DMS153 treated with DMSO at 0.1 percent for 48 hours (cell line): ENCODE measurements around the gene ADRB1.

Source experiments
- DNase-seq: peaks from one replicate; lab custom pipeline; 2025; ENCODE audit not compliant: unreplicated experiment; lab: John Stamatoyannopoulos, UW

ADRB1 gene

GRCh38 chr10:114052255-114052654, 8.6 kb downstream of the ADRB1 start:
- no peak for DNase-seq

- no peak for DNase-seq
Observed at GRCh38 chr10:114053946-114054345, 10.3 kb downstream of the ADRB1 start.

GRCh38 chr10:114057855-114058254, 14.2 kb downstream of the ADRB1 start:
- DNase-seq: no peak

- DNase-seq: no peak
Observed at GRCh38 chr10:114058297-114058696, 14.6 kb downstream of the ADRB1 start.

- DNase-seq: no peak
Observed at GRCh38 chr10:114059561-114059960, 15.9 kb downstream of the ADRB1 start.

GRCh38 chr10:114060456-114060855, 16.8 kb downstream of the ADRB1 start:
- DNase-seq: no peak

- no peak for DNase-seq
Observed at GRCh38 chr10:114061148-114061547, 17.5 kb downstream of the ADRB1 start.

- no peak for DNase-seq
Observed at GRCh38 chr10:114061789-114062188, 18.1 kb downstream of the ADRB1 start.

- DNase-seq: no peak
Observed at GRCh38 chr10:114064151-114065048, 20.7 kb downstream of the ADRB1 start.

GRCh38 chr10:114065049-114065435, 21.4 kb downstream of the ADRB1 start:
- no peak for DNase-seq

- DNase-seq: no peak
Observed at GRCh38 chr10:114068054-114068707, 24.5 kb downstream of the ADRB1 start.

- no peak for DNase-seq
Observed at GRCh38 chr10:114070710-114071109, 27.0 kb downstream of the ADRB1 start.

GRCh38 chr10:114071178-114071577, 27.5 kb downstream of the ADRB1 start:
- DNase-seq: no peak

- no peak for DNase-seq
Observed at GRCh38 chr10:114073395-114074186, 29.9 kb downstream of the ADRB1 start.

GRCh38 chr10:114075093-114075492, 31.4 kb downstream of the ADRB1 start:
- no peak for DNase-seq

- no peak for DNase-seq
Observed at GRCh38 chr10:114077347-114077746, 33.7 kb downstream of the ADRB1 start.

GRCh38 chr10:114077815-114078219, 34.2 kb downstream of the ADRB1 start:
- DNase-seq: no peak

- DNase-seq: no peak
Observed at GRCh38 chr10:114078346-114078745, 34.7 kb downstream of the ADRB1 start.

- DNase-seq: no peak
Observed at GRCh38 chr10:114079421-114079820, 35.8 kb downstream of the ADRB1 start.

- DNase-seq: no peak
Observed at GRCh38 chr10:114081911-114082583, 38.4 kb downstream of the ADRB1 start.

- no peak for DNase-seq
Observed at GRCh38 chr10:114083040-114083439, 39.4 kb downstream of the ADRB1 start.
